A549 treated with ZK216348 at 1 μM for 4 hours (cell line): Measurements from ENCODE around the gene TBC1D8B. TPM values are rescaled to one million over a fixed set of nuclear protein-coding genes. Genes with fewer than 3 reads are reported as not detected.

Experiments used
- total RNA-seq: library from RNA; stranded (reverse); fragments of 200-300 nt; extraction: Qiagen RNA extraction; gene quantifications from 5 replicates; pipeline ENCODE4 v1.2.3, GENCODE V29; 2022; ENCODE audit warnings: low read depth

Gene TBC1D8B
- total RNA-seq, result 0.83 to 1.8 TPM (median 1.5 TPM) in 5 replicates

GRCh38 chrX:106802388-106803275 lies at the start of gene TBC1D8B:
Gene TBC1D8B (plus strand): TSS chrX:106802673. CDS start chrX:106802854, 181 bp downstream.

GRCh38 chrX:106903291-106903824 lies 100.9 kb downstream of the TBC1D8B start, which contains the start of gene RIPPLY1:
Gene RIPPLY1 (minus strand): TSS chrX:106903341. CDS start chrX:106903287, 54 bp downstream.

GRCh38 chrX:106919932-106920452 lies 117.5 kb downstream of the TBC1D8B start, which contains the start of gene CLDN2:
Gene CLDN2 (plus strand): TSS chrX:106920402. CDS start chrX:106928229, 7,827 bp downstream.

Other genes starting within 250 kb of the TBC1D8B start
- gene RADX, start 190.7 kb upstream of the TBC1D8B start, total RNA-seq, result 0.09 TPM in 1 of 5 replicates, not detected in the others
- 0.07 to 0.12 TPM in 2 of 5 replicates, not detected in the others for gene RNF128, start 76.0 kb upstream of the TBC1D8B start, total RNA-seq
- gene RIPPLY1, start 100.7 kb downstream of the TBC1D8B start, total RNA-seq, result not detected in 5 replicates
- 5.7 to 8.2 TPM (median 7.9 TPM) in 5 replicates for gene CLDN2, start 117.7 kb downstream of the TBC1D8B start, total RNA-seq
- gene MORC4, start 197.5 kb downstream of the TBC1D8B start, total RNA-seq, result 32.7 to 46.9 TPM (median 33.4 TPM) in 5 replicates